Ovary (tissue), 10 donors: Measurements from ENCODE around the gene ARMC12. TPM values are rescaled to one million over a fixed set of nuclear protein-coding genes. Genes with fewer than 3 reads are reported as not detected.
"Not testable (repeated sequence)": the region's sequence is repeated elsewhere in the genome, so short reads cannot be mapped to it uniquely, and the experiment has no call there.

ENCODE experiments used
- DNase-seq, 5 donors: peaks; one replicate each; pipeline ENCODE4 v3.0.0-alpha.2; 2019 to 2020
- H3K27ac ChIP-seq, 2 donors: fragments of 200-600 bp; one replicate each; pipeline versions ENCODE4 v1.5.1 to v1.8.0; 2019 to 2022
- H3K27me3 ChIP-seq: fragments of 200-600 bp; one replicate; pipeline ENCODE4 v1.8.0; 2022
- H3K36me3 ChIP-seq: fragments of 200-600 bp; sonication (generic); one replicate; pipeline ENCODE4 v1.5.1; 2019
- H3K4me1 ChIP-seq: one replicate; pipeline ENCODE4 v1.8.1; 2013; ENCODE audit warnings: mild to moderate bottlenecking, moderate library complexity; ENCODE audit not compliant: insufficient read depth
- H3K4me3 ChIP-seq: fragments of 200-600 bp; sonication (generic); one replicate; pipeline ENCODE4 v1.5.1; 2017
- H3K9me3 ChIP-seq, 2 donors: fragments of 200-600 bp in 1 of 2; sonication (generic) in 1 of 2; one replicate each; pipeline versions ENCODE4 v1.5.1 to v1.8.1; 2013 to 2019; ENCODE audit warnings: mild to moderate bottlenecking in 1 of 2, moderate library complexity in 1 of 2
- CTCF ChIP-seq, 3 donors: fragments of 450-650 bp in 2 of 3; fragments of 200-600 bp in 1 of 3; IDR thresholded peaks; one replicate each; pipeline versions ENCODE4 v1.5.1 to v1.8.0; 2016 to 2022; ENCODE audit warnings: antibody characterized with exemption in 3 of 3, mild to moderate bottlenecking in 1 of 3
- EP300 ChIP-seq: sonication (generic); formaldehyde crosslinking; IDR thresholded peaks from one replicate; pipeline ENCODE4 v1.6.1; 2017; ENCODE audit warnings: antibody characterized with exemption
- POLR2A ChIP-seq: fragments of 450-650 bp; IDR thresholded peaks from one replicate; pipeline ENCODE4 v1.6.1; 2017; ENCODE audit warnings: antibody characterized with exemption, mild to moderate bottlenecking, moderate library complexity
- WGBS, 3 donors: extraction: QIAGEN DNeasy Blood & Tissue Kit in 1 of 3; methylation state at CpG; one replicate each; pipeline versions ENCODE4 v1.1.5 to v1.1.7; 2013 to 2017; 5-methylcytosine and 5-hydroxymethylcytosine counted together
- intact Hi-C, 4 donors: fragments of 100-400 bp; cut with DNase I; formaldehyde crosslinking; loops; one replicate each; pipeline versions ENCODE4 v1.11.0 to v1.15.1; 2022 to 2023
- long read RNA-seq, 3 donors: library from polyadenylated mRNA in 2 of 3; unstranded in 2 of 3; transcript quantifications; one replicate each; pipeline ENCODE4 v2.0.0 and lab custom pipeline, GENCODE V29; 2021 to 2026
- polyA plus RNA-seq, 2 donors: library from polyadenylated mRNA; stranded (reverse); fragments of 200-250 nt in 1 of 2; fragments of 350-450 nt in 1 of 2; fragmentation: Illumina TruSeq in 1 of 2; extraction: RNeasy Lipid Tissue Mini Kit (QIAGEN cat#74804) in 1 of 2; gene quantifications; one replicate each; pipeline ENCODE4 v1.2.3, GENCODE V29; 2013 to 2014
- total RNA-seq, 7 donors: library from RNA; depleted of rRNA in 2 of 7; stranded (reverse); fragments of >200 nt in 2 of 7; fragmentation: NEBNext Ultra II Directional in 3 of 7; extraction: Animal tissue kit (Norgen Biotek cat#: 25700) in 3 of 7; gene quantifications; one replicate each; pipeline versions ENCODE4 v1.1.0 to v1.2.4, GENCODE V29; 2016 to 2023
- donor health status: DM: no; HTN: no; CAD: no; lungs with moderate emphysema.
- donor health status: DM: no; HTN: no; CAD: no.
- donor health status: Bipolar disorder and iron deficiency.
- donor health status: DM: yes; HTN: yes; CAD: no.
- donor health status: DM: no; HTN: no; CAD: no.
- donor health status: DM: yes; HTN: yes; CAD: no.

Gene ARMC12
- total RNA-seq (1 to 10 TPM in 4 of 7 donors, under 1 TPM in 3; 0.34 to 1.9 (median 1.0) TPM), polyA plus RNA-seq (1 to 10 TPM in 1 of 2 donors, under 1 TPM in 1; 0.97 to 1.3 TPM)
- long read RNA-seq, donor 1, partial matches to known transcripts = 0 of 2 reads
- long read RNA-seq, donor 1, other reads (novel, unspliced or antisense) = 2 of 2 reads
- long read RNA-seq, donor 2 = 0 reads
- long read RNA-seq, donor 3, partial matches to known transcripts = 2 of 2 reads
- long read RNA-seq, donor 3, other reads (novel, unspliced or antisense) = 0 of 2 reads

- Histone ChIP-seq H3K27ac (no peak within 1 kb of the TSS), H3K9me3 (no peaks in the 10 kb centered on the region), H3K4me3 (no peak within 1 kb of the TSS), H3K4me1 (peaks cover 4% of the 10 kb centered on the region), H3K27me3 (no peaks in the 10 kb centered on the region), H3K36me3 (no peaks in the 10 kb centered on the region)
- TF ChIP-seq POLR2A (no peak), CTCF (IDR thresholded peaks at IDR 0.05) (no peak), EP300 (no peak)
- intact Hi-C loops = loop anchor here (1.0 to 10.0 kb wide), 6 partner anchors 150 to 242 kb away; partner anchors contain the start of gene TEAD3 (in 1 of the 4)
- 86 to 91% (median 90%) methylated on average over 10 of the region's 10 CpGs for WGBS, 3 donors
- no peak for DNase-seq
These were observed at the start of gene ARMC12 for GRCh38 chr6:35736982-35737412. Gene ARMC12 (plus strand): TSS chr6:35737032. CDS start chr6:35737109, 77 bp downstream.

- no peak for TF ChIP-seq EP300
- TF ChIP-seq POLR2A = no peak
- no peak for TF ChIP-seq CTCF (IDR thresholded peaks at IDR 0.05)
- H3K4me3 ChIP-seq = peak overlapping the region; percentile 91
- peak; percentile 54 to 75 (median 64) for DNase-seq
- H3K27me3 ChIP-seq = no peaks in the 10 kb centered on the region
- WGBS, 3 donors = 0 to 1% (median 0%) methylated on average over 58 to 100 of the region's 100 CpGs
- no peaks in the 10 kb centered on the region for H3K9me3 ChIP-seq
- H3K4me1 ChIP-seq = peaks cover 14% of the 10 kb centered on the region
- H3K36me3 ChIP-seq = no peaks in the 10 kb centered on the region
- intact Hi-C loops = loop anchor here in 3 of 4 donors (2.0 to 10.0 kb wide), 4 partner anchors 39 to 103 kb away; no protein-coding TSS in a partner anchor
- H3K27ac ChIP-seq = peak overlapping the region; percentile 90 to 92
These were observed 48.9 kb upstream of the ARMC12 start for GRCh38 chr6:35687658-35688604.

DNA sequence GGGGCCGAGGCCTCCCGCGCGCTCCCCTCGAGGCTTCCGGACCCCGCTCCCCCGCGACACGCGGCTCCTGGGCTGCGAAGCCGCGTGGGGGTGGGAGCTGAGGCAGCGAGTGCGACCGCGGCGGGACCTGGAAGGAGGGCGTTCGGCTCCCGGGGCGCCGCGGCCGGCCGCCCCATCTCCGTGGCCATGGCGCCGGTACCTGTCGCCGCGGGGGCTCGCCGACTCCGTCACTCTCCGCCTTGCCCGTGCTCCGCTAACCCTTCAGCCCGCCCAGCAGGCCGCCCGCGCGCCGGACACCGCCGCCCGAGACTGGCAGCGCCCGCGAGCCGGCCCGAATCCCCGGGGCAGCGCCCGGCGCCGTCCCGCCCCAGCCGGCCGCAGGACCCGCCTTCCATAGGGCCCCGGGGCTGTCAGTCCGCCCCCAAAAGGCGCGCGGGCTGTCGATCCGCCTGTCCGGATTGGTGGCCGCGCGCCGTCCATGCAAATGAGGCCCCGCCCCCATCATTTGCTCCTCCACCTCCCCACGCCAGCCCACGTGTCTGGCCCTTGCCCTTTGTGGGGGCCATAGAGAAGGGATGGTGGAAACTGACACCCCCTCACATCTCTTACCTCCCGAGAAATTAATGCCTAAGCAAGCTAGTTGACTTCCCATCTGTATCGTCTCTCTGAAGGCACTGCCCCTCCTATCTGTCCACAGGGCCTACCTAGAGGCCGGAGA is 48.1 kb upstream of the ARMC12 start, which contains the start of gene FKBP5:
TSS of gene FKBP5 (minus strand) at position 311 of the 718 bp plus-strand sequence. CDS start 46,091 bp downstream, outside the sequence.
- Histone ChIP-seq H3K4me1 (peaks cover 9% of the 10 kb centered on the region), H3K27ac (peak within 1 kb of the TSS; percentile 90 to 92), H3K4me3 (peak within 1 kb of the TSS; percentile 91), H3K9me3 (no peaks in the 10 kb centered on the region), H3K27me3 (no peaks in the 10 kb centered on the region), H3K36me3 (no peaks in the 10 kb centered on the region)
- DNase-seq = peak; percentile 95 to 98 (median 97)
- no peak for TF ChIP-seq EP300
- peak; percentile 90 for TF ChIP-seq POLR2A
- intact Hi-C loops = loop anchor here in 3 of 4 donors (2.0 to 10.0 kb wide), 4 partner anchors 38 to 104 kb away; no protein-coding TSS in a partner anchor
- WGBS, 3 donors = 2 to 7% (median 5%) methylated on average over 19 to 80 of the region's 80 CpGs

GRCh38 chr6:35690006-35690405 is 46.8 kb upstream of the ARMC12 start:
- not testable (repeated sequence) for H3K27me3 ChIP-seq, H3K4me1 ChIP-seq, H3K4me3 ChIP-seq, H3K9me3 ChIP-seq, H3K36me3 ChIP-seq, DNase-seq
- intact Hi-C loops = loop anchor here in 1 of 4 donors (5.0 kb wide), 1 partner anchor 37 kb away; no protein-coding TSS in a partner anchor
- 94 to 97% (median 95%) methylated on average over 16 of the region's 16 CpGs for WGBS, 3 donors
- peak overlapping the region; percentile 47 to 90 for H3K27ac ChIP-seq

GRCh38 chr6:35690484-35690883 is 46.3 kb upstream of the ARMC12 start:
- Histone ChIP-seq H3K27me3 (no peaks in the 10 kb centered on the region), H3K9me3 (no peaks in the 10 kb centered on the region), H3K4me3 (no peak overlapping the region), H3K36me3 (no peaks in the 10 kb centered on the region), H3K4me1 (peaks cover 4% of the 10 kb centered on the region), H3K27ac (no peak overlapping the region)
- no peak for DNase-seq
- intact Hi-C loops = loop anchor here in 1 of 4 donors (5.0 kb wide), 1 partner anchor 37 kb away; no protein-coding TSS in a partner anchor
- TF ChIP-seq POLR2A (no peak), EP300 (no peak), CTCF (IDR thresholded peaks at IDR 0.05) (no peak)
- 93 to 96% (median 94%) methylated on average over 9 of the region's 9 CpGs for WGBS, 3 donors
